ENCODE data around the gene APOBEC3H.

DNA sequence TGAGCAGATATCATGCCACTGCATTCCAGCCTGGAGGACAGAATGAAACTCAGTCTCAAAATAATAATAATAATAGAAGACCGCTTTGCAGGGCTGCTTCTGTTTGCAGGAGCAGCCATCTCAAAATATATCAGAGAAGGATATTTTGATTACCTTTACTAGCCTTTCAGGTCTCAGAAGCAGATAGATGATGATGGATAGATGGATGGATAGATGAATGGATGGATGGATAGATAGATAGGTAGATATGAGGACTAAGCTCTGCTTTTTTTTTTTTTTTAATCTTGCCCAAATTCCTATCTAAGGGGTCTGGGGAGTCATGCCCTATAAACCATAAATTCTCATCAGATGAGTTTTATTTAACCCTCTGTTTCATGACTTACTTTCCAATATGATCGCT, 18.5 kb downstream of the APOBEC3H start:
- TF ChIP-seq, protein P1, sequence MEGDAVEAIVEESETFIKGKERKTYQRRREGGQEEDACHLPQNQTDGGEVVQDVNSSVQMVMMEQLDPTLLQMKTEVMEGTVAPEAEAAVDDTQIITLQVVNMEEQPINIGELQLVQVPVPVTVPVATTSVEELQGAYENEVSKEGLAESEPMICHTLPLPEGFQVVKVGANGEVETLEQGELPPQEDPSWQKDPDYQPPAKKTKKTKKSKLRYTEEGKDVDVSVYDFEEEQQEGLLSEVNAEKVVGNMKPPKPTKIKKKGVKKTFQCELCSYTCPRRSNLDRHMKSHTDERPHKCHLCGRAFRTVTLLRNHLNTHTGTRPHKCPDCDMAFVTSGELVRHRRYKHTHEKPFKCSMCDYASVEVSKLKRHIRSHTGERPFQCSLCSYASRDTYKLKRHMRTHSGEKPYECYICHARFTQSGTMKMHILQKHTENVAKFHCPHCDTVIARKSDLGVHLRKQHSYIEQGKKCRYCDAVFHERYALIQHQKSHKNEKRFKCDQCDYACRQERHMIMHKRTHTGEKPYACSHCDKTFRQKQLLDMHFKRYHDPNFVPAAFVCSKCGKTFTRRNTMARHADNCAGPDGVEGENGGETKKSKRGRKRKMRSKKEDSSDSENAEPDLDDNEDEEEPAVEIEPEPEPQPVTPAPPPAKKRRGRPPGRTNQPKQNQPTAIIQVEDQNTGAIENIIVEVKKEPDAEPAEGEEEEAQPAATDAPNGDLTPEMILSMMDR (IDR thresholded peaks at IDR 0.05) = no peak
- no peak for TF ChIP-seq POLR2A (IDR thresholded peaks at IDR 0.05)

Data from thyroid gland (tissue), 4 donors.